Activated T-helper 2 cell treated with anti-CD3 and anti-CD28 coated beads, Interferon-gamma antibody, Interleukin-2, Interleukin-4, amounts not matched to agents 10 μg/mL and 5 μg/mL and 100 μg/mL, durations not matched to agents 14 hours and 24 hours and 36 hours (primary cell): Measurements from ENCODE around the gene VEPH1. TPM values are rescaled to one million over a fixed set of nuclear protein-coding genes. Genes with fewer than 3 reads are reported as not detected.

Experiments
- DNase-seq: peaks from one replicate; pipeline ENCODE4 v3.0.0; 2021; ENCODE audit warnings: low spot score
- H3K27ac Mint-ChIP-seq: one replicate; pipeline ENCODE4 v1.8.0; 2021; ENCODE audit warnings: mixed read lengths
- H3K27me3 Mint-ChIP-seq: one replicate; pipeline ENCODE4 v1.8.0; 2021; ENCODE audit warnings: low read depth, mixed read lengths
- H3K36me3 Mint-ChIP-seq: one replicate; pipeline ENCODE4 v1.8.0; 2021; ENCODE audit warnings: low read depth, mixed read lengths
- H3K4me1 Mint-ChIP-seq: one replicate; pipeline ENCODE4 v1.8.0; 2021; ENCODE audit warnings: low read depth, mixed read lengths
- H3K4me3 Mint-ChIP-seq: one replicate; pipeline ENCODE4 v1.8.0; 2021; ENCODE audit warnings: low read depth, mild to moderate bottlenecking, moderate library complexity, mixed read lengths
- H3K9me3 Mint-ChIP-seq: one replicate; pipeline ENCODE4 v1.8.0; 2021; ENCODE audit warnings: mixed read lengths
- intact Hi-C: fragments of 100-400 bp; cut with micrococcal nuclease; formaldehyde crosslinking; loops from one replicate; pipeline ENCODE4 v1.15.1; 2023
- total RNA-seq: library from RNA; stranded (reverse); gene quantifications from 2 replicates; pipeline ENCODE4 v1.2.3, GENCODE V29; 2022

VEPH1 gene
- not detected in 2 replicates for total RNA-seq

DNA sequence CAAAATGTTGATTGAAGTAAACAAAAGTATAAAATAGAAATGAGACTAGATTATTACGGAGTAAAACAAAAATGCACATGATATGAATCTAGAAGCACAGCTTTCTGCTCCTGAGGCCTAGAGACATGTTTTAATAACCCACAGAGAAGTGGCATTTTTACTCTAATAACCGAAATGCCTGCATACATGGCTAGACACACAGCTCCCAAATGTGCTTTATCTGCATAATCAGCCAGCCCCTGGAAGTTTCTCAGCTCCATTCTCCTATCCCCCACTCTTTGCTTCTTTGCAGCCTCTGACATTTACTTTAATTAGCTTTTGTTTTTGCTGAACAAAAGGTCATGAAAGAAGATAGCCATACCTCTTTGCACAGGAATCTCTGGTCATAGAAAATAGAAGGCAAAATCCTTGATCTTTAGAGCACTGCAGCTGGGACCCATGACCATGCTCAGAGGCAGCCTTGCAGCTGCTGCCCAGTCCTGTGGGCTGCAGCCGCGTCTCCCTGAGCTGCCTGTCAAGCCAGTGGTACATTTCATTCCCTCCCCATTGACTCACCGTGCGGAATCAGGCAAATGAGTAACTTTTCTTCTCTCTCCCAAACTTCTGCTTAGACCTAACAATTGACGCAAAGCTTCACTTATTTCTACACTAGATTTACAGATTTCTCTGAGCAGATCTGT is at the start of gene VEPH1:
Gene VEPH1 (minus strand): TSS at position 501 of the 680 bp plus-strand sequence. CDS start 8,067 bp downstream, outside the sequence.
- Mint-ChIP-seq H3K36me3 (no peaks in the 10 kb centered on the region), H3K4me1 (peaks cover 2% of the 10 kb centered on the region), H3K9me3 (no peaks in the 10 kb centered on the region), H3K27me3 (peaks cover 36% of the 10 kb centered on the region), H3K4me3 (no peak within 1 kb of the TSS), H3K27ac (no peak within 1 kb of the TSS)
- DNase-seq, result no peak
- intact Hi-C loops, result no loop called here

GRCh38 chr3:157551961-157552360 is 48.7 kb upstream of the VEPH1 start:
- Mint-ChIP-seq H3K9me3 (peaks cover 20% of the 10 kb centered on the region), H3K4me3 (no peak overlapping the region), H3K27me3 (peaks cover 16% of the 10 kb centered on the region), H3K4me1 (peaks cover 12% of the 10 kb centered on the region), H3K36me3 (no peaks in the 10 kb centered on the region), H3K27ac (no peak overlapping the region)
- intact Hi-C loops, result no loop called here
- no peak for DNase-seq

- Mint-ChIP-seq H3K4me1 (peaks cover 12% of the 10 kb centered on the region), H3K27me3 (peaks cover 12% of the 10 kb centered on the region), H3K4me3 (no peak overlapping the region), H3K9me3 (peaks cover 20% of the 10 kb centered on the region), H3K27ac (no peak overlapping the region), H3K36me3 (no peaks in the 10 kb centered on the region)
- DNase-seq, result no peak
- intact Hi-C loops, result no loop called here
These were observed 46.3 kb upstream of the VEPH1 start for GRCh38 chr3:157549498-157549897.

DNA sequence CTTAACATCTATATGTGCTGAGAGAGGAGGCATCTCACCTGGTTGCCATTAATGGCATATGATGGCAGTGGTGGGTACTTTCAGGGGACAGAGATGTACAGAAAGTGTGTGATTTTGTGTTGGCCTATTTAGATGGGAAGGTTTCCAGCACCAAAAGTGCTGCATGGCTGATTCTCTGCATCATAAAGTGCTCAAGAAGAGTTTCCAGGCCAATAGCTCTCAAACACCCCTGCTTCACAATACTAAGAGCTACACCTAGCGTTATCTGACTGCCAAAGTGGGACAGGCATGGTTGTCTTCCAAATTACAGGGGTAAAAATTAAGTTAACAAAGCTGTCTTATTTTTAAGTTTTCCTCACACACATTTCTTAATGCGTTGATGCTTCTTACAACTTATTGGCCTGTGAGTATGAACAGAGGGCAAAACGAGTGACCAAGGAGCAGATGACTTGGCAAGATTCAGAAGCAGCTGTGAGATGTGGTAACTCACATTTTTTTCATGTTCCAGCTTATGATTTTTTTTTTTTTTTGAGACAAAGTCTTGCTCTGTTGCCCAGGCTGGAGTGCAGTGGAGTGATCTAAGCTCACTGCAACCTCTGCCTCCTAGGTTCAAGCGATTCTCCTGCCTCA is 41.4 kb upstream of the VEPH1 start:
- H3K4me1 Mint-ChIP-seq, result no peaks in the 10 kb centered on the region
- no peak for DNase-seq
- no peaks in the 10 kb centered on the region for H3K36me3 Mint-ChIP-seq
- peaks cover 6% of the 10 kb centered on the region for H3K9me3 Mint-ChIP-seq
- no peak overlapping the region for H3K4me3 Mint-ChIP-seq
- intact Hi-C loops, result no loop called here
- H3K27me3 Mint-ChIP-seq, result peaks cover 36% of the 10 kb centered on the region
- no peak overlapping the region for H3K27ac Mint-ChIP-seq

- intact Hi-C loops, result no loop called here
- Mint-ChIP-seq H3K27ac (no peak overlapping the region), H3K27me3 (peaks cover 35% of the 10 kb centered on the region), H3K36me3 (no peaks in the 10 kb centered on the region), H3K9me3 (peaks cover 5% of the 10 kb centered on the region), H3K4me3 (no peak overlapping the region), H3K4me1 (no peaks in the 10 kb centered on the region)
- DNase-seq, result no peak
These were observed 40.4 kb upstream of the VEPH1 start for GRCh38 chr3:157543501-157544035.

- H3K9me3 Mint-ChIP-seq, result peaks cover 5% of the 10 kb centered on the region
- DNase-seq, result no peak
These were observed 39.7 kb upstream of the VEPH1 start for GRCh38 chr3:157542711-157543500.

GRCh38 chr3:157541506-157542236 is 38.5 kb upstream of the VEPH1 start:
- no peak overlapping the region for H3K27ac Mint-ChIP-seq
- no peaks in the 10 kb centered on the region for H3K36me3 Mint-ChIP-seq
- intact Hi-C loops, result no loop called here
- no peak overlapping the region for H3K4me3 Mint-ChIP-seq
- no peaks in the 10 kb centered on the region for H3K4me1 Mint-ChIP-seq
- H3K27me3 Mint-ChIP-seq, result peaks cover 32% of the 10 kb centered on the region
- no peak for DNase-seq
- peaks cover 5% of the 10 kb centered on the region for H3K9me3 Mint-ChIP-seq

More at GRCh38 chr3:157542711-157543500, 39.7 kb upstream of the VEPH1 start:
- Mint-ChIP-seq H3K27me3 (peaks cover 32% of the 10 kb centered on the region), H3K36me3 (no peaks in the 10 kb centered on the region), H3K27ac (no peak overlapping the region), H3K4me3 (no peak overlapping the region), H3K4me1 (no peaks in the 10 kb centered on the region)
- intact Hi-C loops, result no loop called here

DNA sequence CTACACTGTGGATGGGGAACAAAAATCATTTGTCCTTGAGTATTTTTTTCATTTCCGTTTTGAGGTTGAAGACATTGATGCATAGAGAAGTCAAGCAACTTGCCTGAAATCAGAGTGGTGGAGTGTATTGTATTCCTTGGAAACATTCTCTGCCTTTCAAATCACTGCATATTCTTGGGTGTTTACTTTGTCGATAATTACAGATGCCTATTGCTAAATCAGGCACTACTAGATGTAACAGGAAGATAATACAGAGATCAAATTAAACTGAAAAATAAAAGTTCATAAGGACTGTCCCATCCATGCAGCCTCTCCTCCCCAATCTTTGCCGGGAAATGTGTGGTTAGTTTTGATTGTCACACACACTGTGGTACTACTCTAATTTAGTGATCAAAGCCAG is 37.4 kb upstream of the VEPH1 start:
- no peaks in the 10 kb centered on the region for H3K36me3 Mint-ChIP-seq
- no peaks in the 10 kb centered on the region for H3K4me1 Mint-ChIP-seq
- H3K4me3 Mint-ChIP-seq, result no peak overlapping the region
- peaks cover 5% of the 10 kb centered on the region for H3K9me3 Mint-ChIP-seq
- no peak overlapping the region for H3K27ac Mint-ChIP-seq
- DNase-seq, result no peak
- intact Hi-C loops, result no loop called here
- H3K27me3 Mint-ChIP-seq, result peaks cover 38% of the 10 kb centered on the region

DNA sequence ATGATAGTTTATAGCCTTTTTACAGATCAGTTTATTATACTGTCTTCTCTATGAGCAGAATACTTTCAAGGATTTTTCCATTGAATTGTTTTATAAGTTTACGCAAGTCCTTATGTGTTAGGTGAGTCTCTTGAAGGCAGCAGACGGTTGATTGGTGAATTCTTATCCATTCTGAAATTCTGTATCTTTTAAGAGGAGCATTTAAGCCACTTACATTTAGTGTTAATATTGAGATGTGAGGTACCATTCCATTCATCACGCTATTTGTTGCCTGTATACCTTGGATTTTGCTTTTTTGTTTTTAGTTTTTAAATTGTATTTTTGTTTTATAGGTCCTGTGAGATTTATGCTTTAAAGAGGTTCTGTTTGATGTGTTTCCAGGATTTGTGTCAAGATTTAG is 32.5 kb upstream of the VEPH1 start:
- H3K9me3 Mint-ChIP-seq, result no peaks in the 10 kb centered on the region
- no peaks in the 10 kb centered on the region for H3K4me1 Mint-ChIP-seq
- H3K4me3 Mint-ChIP-seq, result no peak overlapping the region
- intact Hi-C loops, result no loop called here
- peaks cover 16% of the 10 kb centered on the region for H3K27me3 Mint-ChIP-seq
- H3K36me3 Mint-ChIP-seq, result no peaks in the 10 kb centered on the region
- H3K27ac Mint-ChIP-seq, result no peak overlapping the region
- no peak for DNase-seq

- no peaks in the 10 kb centered on the region for H3K36me3 Mint-ChIP-seq
- no peak overlapping the region for H3K27ac Mint-ChIP-seq
- no peaks in the 10 kb centered on the region for H3K4me1 Mint-ChIP-seq
- H3K4me3 Mint-ChIP-seq, result no peak overlapping the region
- peaks cover 14% of the 10 kb centered on the region for H3K27me3 Mint-ChIP-seq
- intact Hi-C loops, result no loop called here
- DNase-seq, result no peak
- H3K9me3 Mint-ChIP-seq, result no peaks in the 10 kb centered on the region
These were observed 31.5 kb upstream of the VEPH1 start for GRCh38 chr3:157534725-157535161.

GRCh38 chr3:157533298-157534070 is 30.3 kb upstream of the VEPH1 start:
- no peak overlapping the region for H3K4me3 Mint-ChIP-seq
- intact Hi-C loops, result no loop called here

More at GRCh38 chr3:157533298-157534070, 30.3 kb upstream of the VEPH1 start:
- no peak for DNase-seq
- Mint-ChIP-seq H3K36me3 (no peaks in the 10 kb centered on the region), H3K4me1 (no peaks in the 10 kb centered on the region), H3K27me3 (peaks cover 11% of the 10 kb centered on the region), H3K27ac (no peak overlapping the region), H3K9me3 (no peaks in the 10 kb centered on the region)
